GM18858 (cell line): ENCODE data around the gene TMEM178A.

Experiments
- ATAC-seq: cut with Tn5 transposase; IDR thresholded peaks from one replicate; pipeline ENCODE4 v1.9.1; 2021; ENCODE audit not compliant: unreplicated experiment

TMEM178A gene

GRCh38 chr2:39708003-39708402 lies 42.3 kb downstream of the TMEM178A start:
- no peak for ATAC-seq

DNA sequence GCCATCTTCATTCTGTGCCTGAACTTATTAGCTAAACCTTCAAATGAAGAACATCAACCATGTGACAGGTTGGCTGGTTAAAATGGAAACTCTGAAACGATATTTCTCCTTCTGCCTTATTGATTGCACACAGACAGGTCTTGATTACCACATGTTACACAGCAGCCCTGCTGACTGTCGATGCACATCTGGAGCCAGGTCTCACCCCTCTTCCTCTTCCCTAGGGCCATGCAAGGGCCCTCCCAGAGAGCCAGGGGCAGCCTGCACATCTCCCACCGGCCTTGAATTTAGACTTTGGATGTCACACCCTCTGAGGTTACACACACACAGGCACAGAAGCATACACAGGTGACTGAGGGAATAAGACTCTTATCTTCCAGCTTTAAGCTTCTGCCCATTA lies 45.1 kb downstream of the TMEM178A start:
- ATAC-seq = no peak

DNA sequence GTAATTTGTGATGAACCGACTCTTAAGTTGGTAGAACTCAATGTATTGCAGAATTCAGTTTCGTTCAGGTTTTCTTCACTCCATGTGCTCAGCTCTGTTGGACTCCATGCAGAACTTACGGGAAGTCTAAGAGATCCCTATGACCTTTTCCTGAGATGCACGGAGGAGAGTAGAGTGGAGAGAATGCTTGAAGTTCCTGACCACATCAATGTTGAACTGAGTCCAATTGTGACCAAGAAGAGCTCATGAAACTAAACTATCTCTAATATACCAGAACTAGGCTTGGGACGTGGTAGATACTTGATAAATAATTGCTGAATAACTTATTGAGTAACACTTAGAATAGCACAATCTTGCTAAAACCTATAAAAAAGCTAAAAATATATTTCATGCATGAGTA lies 47.2 kb downstream of the TMEM178A start:
- no peak for ATAC-seq

- no peak for ATAC-seq
Measured at GRCh38 chr2:39715095-39715494, 49.4 kb downstream of the TMEM178A start.

GRCh38 chr2:39715822-39716221 lies 50.1 kb downstream of the TMEM178A start:
- ATAC-seq = no peak

DNA sequence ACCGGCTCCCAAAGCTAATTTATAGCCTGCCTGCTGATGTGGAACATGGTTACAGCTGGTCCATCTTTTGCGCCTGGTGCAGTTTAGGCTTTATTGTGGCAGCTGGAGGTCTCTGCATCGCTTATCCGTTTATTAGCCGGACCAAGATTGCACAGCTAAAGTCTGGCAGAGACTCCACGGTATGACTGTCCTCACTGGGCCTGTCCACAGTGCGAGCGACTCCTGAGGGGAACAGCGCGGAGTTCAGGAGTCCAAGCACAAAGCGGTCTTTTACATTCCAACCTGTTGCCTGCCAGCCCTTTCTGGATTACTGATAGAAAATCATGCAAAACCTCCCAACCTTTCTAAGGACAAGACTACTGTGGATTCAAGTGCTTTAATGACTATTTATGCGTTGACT lies 51.4 kb downstream of the TMEM178A start:
- ATAC-seq = no peak

DNA sequence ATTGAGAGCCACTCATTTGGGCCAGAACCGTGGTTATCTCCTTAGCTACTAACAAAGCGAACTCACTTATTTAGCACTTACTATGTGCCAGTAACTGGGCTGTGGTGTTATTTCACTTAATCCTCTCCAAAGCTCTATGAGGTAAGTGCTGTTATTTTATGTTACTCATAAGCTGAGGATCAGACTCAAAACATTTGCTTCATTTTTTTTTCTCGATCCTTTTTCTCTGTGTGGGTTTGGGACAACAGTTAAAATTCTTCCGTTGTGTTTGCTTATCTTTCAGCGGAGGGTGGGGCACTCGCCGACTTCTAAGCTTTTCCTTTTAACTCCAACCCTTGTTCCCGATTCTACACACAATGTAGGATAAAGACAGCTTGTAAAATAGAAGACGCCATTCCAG lies 52.8 kb downstream of the TMEM178A start:
- ATAC-seq = no peak

- ATAC-seq = no peak
Measured at GRCh38 chr2:39719317-39719716, 53.6 kb downstream of the TMEM178A start.

DNA sequence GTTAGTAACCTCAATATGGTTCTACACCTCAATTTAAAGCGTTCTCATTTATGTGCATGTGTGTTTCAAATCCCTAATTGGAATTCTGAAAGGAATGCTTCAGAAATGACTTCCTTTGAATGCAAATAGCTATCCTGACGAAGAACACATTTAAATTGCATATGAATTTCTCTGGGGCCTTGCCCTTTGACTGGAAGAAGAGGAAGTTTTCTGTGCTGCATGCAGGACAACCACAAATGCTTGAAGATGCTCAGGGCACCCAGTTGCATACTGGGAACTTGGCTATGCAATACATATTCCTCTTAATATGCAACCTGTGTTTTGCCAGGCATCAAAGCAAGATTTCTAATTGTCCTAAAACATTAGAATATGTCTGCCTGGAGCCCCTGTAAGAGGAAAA lies 55.3 kb downstream of the TMEM178A start:
- no peak for ATAC-seq

DNA sequence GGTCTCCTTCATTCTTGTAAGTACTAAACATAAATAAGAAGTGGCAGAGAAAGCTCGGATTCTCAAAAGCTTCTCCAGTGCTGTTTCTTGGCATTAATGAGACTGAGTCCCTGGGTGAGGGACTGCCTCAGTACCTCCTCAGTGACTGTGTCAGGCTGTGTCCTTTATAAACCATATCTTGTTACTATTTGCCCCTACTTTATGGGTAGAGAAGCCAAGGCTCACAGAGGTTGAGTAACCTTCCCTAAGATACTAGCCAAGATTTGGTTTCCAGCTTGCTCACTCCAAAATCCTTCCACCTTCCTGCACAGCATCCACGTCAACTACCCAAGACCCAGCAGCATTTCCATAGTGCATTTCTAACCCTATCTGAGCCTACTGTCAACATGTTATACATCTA lies 57.8 kb downstream of the TMEM178A start:
- ATAC-seq = no peak

GRCh38 chr2:39723946-39724827 lies 58.5 kb downstream of the TMEM178A start:
- no peak for ATAC-seq

GRCh38 chr2:39724828-39725144 lies 59.1 kb downstream of the TMEM178A start:
- ATAC-seq = no peak

GRCh38 chr2:39725401-39725800 lies 59.7 kb downstream of the TMEM178A start:
- ATAC-seq = no peak

DNA sequence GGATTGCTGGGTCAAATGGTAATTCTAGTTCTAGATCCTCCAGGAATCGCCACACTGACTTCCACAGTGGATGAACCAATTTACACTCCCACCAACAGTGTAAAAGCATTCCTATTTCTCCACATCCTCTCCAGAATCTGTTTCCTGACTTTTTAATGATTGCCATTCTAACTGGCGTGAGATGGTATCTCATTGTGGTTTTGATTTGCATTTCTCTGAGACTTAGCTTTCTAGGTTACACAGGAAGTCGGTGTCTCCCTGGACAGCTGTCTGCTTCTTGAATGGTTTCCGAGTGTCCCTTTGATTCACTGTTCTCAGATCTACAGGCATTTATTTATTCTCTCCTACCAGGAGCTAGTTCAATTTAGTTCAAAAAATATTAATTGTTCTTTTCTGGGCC lies 62.4 kb downstream of the TMEM178A start:
- peak; percentile 56 for ATAC-seq

GRCh38 chr2:39728941-39729351 lies 63.2 kb downstream of the TMEM178A start:
- no peak for ATAC-seq

DNA sequence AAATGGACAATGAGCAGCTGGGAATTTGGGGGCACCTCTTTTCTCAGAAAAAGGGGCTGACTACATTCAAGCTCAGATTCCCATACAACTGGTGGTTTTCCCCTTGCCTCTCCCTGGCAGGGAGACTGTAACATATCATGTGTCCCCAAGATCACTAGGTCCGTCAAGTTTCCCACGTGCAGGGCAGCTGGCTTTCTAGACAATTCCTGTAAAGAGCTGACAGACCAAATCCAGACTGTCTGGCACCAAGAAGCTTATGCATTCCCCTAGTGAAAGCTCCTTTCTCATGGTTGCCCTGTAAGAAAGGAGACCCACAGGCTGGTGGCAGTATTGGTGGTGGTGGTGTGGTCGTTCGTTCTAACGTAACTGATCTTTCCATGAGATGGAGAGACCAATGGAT lies 64.6 kb downstream of the TMEM178A start:
- no peak for ATAC-seq

- ATAC-seq = peak; percentile 39
Measured at GRCh38 chr2:39730685-39731302, 65.1 kb downstream of the TMEM178A start.

- ATAC-seq = no peak
Measured at GRCh38 chr2:39731546-39731945, 65.8 kb downstream of the TMEM178A start.

- ATAC-seq = no peak
Measured at GRCh38 chr2:39732482-39732881, 66.8 kb downstream of the TMEM178A start.

DNA sequence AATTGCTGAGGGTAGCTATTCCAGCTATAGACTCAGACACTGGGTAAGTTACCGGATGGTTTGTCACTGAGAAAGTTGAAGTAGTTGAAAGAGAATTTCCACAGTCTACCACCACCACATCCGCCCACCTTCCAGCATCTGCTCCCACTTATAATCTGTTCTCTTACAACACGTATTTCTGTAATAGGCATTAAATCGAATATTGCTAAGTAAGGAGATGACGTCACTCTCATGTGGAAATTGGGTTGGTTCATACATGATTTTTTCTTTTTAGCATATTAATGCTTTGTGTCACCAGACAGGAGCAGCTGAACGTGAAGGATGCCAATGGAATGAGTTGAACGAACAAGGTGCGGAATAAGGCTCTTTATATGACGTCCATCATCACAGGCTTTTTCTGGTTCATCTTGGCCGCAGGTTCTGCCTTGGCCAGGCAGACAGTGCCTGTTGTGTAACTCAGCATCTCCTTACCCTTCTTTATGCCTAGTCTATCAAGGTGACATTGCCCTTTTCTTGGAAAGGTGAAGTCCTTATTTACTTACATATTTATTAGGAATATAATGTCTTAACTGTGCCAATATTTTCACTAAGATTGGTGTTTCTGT lies 67.5 kb downstream of the TMEM178A start:
- no peak for ATAC-seq

GRCh38 chr2:39734445-39734844 lies 68.7 kb downstream of the TMEM178A start:
- no peak for ATAC-seq

- ATAC-seq = no peak
Measured at GRCh38 chr2:39735648-39736047, 69.9 kb downstream of the TMEM178A start.
